B cell (primary cell): ENCODE results near the gene GATA5.

Experiments
- CTCF ChIP-seq: fragments of 200-600 bp; IDR thresholded peaks from one replicate; pipeline ENCODE4 v1.8.0; 2022; ENCODE audit warnings: antibody characterized with exemption, mild to moderate bottlenecking
- EZH2 ChIP-seq: IDR thresholded peaks from 2 replicates; pipeline ENCODE4 v1.6.1; 2012; ENCODE audit warnings: borderline replicate concordance, low read depth, mild to moderate bottlenecking, moderate library complexity, low read length; ENCODE audit not compliant: insufficient read depth, poor library complexity, severe bottlenecking

GRCh38 chr20:62421716-62421990 is 54.1 kb downstream of the GATA5 start:
- TF ChIP-seq CTCF = no peak
- no peak for TF ChIP-seq EZH2
